Activated CD8-positive, alpha-beta memory T cell treated with anti-CD3 and anti-CD28 coated beads for 24 hours (primary cell): ENCODE measurements around the gene PSMD1.
"Not testable (repeated sequence)": the region's sequence is repeated elsewhere in the genome, so short reads cannot be mapped to it uniquely, and the experiment has no call there.

ENCODE experiments used
- DNase-seq: peaks from one replicate; pipeline ENCODE4 v3.0.0-alpha.2; 2020

Gene PSMD1

DNA sequence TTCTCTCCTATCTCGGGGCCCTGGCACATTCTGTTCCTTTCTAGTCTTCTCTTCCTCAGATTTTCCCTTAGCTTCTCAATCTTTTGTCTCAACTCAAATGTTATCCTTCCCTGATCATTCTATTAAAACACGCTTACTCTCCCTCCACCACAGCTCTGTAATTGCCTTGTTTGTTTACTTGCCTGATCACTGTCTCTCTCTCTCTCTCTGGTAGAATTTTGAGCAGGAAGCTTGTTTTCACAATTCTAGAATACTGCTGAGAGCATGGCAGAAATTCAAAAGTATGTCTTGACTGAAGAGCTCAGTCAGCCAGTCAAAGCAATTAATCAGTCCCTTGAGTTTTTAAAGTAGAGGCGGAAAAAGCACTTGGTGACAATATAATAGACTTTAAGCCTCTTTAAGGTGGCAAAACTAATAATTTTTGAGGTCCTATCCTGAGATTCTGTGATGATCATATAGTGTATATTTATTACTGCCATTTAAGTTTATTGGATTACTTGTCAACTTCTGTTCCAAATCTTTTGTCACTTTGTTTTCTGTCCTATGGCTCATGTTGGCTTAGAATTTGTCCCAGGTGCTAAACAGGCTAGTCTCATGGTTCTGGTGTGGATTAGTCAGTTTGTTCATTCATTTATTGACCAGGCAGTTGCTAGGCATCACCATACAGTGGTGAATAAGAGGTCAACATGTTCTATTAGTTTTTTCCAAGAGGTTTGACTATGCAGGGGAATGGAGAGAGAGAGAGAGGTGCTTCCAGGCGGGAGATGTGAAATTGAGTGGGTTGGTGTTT lies 2.3 kb downstream of the PSMD1 start:
- DNase-seq: no peak

GRCh38 chr2:231059756-231060155 lies 3.1 kb downstream of the PSMD1 start:
- no peak for DNase-seq

- DNase-seq: no peak
These were observed 6.1 kb downstream of the PSMD1 start for GRCh38 chr2:231062776-231063175.

DNA sequence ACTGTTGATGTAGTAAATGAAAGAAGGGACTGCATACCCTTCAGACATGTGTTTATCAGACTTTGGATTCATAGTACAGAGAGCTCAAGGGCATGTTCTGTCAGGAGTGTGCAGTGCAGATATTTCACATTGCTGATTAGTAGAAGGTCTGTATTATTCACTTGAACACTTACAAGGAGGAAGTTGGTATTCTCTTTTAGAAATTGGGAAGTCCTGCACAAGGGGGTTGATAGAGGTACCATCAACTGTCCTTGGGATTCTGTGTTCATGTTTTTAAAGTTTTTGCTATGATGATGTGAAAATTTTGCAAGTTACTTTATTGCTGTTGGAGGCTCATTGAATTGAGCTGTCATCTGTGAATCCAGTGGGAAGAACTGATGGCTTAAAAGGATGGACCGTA lies 6.7 kb downstream of the PSMD1 start:
- DNase-seq: no peak

- no peak for DNase-seq
These were observed 9.3 kb downstream of the PSMD1 start for GRCh38 chr2:231065966-231066365.

DNA sequence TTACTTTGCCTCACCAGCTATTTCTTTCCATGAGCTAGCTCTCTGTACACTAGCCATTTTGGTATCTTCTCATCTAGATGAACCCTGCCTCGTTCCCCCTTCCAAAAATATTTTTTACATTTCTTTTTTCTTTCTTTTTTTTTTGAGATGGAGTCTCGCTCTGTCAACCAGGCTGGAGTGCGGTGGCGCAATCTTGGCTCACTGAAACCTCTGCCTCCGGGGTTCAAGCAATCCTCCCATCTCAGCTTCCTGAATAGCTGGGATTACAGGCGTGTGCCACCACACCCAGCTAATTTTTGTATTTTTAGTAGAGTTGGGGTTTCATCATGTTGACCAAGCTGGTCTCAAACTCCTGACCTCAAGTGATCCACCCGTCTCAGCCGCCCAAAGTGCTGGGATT lies 10.9 kb downstream of the PSMD1 start:
- DNase-seq: not testable (repeated sequence)

DNA sequence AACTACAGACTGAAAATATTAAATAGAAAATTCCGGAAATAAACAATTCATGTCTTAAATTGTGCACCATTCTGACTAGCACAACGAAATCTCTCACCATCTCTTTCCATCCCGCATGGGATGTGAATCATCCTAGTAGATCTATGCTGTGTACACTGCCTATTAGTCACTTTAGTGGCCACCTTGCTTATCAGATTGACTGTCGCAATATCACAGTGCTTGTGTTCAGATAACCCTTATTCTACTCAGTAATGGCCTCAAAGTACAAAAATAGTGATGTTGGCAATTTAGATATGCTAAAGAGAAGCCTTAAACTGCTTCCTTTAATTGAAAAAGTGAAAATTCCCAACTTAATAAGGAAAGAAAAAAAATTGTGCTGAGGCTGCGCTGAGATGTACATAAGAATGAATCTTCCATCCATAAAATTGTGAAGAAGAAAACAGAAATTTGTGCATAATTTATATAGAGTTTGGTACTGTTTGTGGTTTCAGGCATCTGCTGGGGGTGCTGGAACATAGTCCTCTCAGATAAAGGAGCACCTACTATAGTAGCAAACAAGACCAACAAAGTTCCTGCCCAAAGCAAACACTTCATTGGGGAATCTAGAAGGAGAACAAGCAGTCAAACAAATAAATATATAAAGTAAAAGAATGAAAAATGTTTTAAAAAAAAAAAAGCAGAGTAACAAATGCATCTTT lies 12.0 kb downstream of the PSMD1 start:
- no peak for DNase-seq

DNA sequence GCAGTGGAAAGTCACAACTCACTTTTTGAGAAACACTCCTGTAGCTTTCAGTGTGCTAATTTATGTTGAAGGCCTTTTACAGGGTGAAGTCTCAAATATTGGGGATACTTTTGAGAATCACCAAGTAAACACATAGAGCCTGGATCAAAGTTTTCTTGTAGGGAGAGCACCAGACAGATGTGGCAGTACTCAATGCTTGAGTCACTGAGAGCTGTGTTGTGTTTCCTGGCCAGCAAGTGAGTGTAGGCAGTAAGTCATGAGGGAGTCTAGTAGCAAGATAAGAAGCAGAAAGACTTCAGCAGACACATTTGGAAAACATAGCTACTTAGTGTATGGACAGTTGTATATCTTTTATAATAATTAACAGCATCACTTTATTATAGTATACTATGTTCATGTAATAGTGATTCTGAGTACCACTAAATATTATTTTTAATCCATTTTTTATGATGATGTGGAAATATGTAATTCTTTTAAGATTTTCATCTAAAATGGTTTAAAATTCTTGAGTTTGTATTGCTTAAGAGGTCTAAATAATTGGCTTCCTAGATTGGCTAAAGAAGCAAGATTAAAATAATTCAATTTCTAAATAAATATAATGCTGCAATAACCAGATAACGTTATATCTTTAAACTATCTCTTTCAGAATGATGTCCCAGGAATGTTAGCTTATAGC lies 12.8 kb downstream of the PSMD1 start:
- DNase-seq: no peak

GRCh38 chr2:231084565-231084964 lies 27.9 kb downstream of the PSMD1 start:
- DNase-seq: no peak

GRCh38 chr2:231088754-231089153 lies 32.1 kb downstream of the PSMD1 start:
- DNase-seq: no peak

DNA sequence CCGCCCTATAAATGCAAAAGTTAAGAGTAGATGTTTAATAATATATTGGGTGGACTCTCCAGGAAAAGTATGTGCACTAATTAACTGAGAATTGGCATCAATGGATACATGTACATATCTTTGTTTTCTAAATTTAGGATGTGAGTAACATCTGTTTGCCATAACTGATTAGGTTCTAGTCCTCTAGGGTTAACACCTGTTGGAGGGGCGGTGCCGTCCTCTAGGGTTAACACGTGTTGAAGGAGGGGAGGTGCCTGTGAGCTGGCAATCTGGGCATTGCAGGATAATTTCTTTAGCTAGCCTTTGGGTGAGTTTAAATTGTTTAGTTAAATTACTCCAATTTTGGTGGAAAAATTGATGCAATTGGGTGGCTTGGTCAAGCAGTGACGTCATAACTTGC lies 37.3 kb downstream of the PSMD1 start:
- no peak for DNase-seq

DNA sequence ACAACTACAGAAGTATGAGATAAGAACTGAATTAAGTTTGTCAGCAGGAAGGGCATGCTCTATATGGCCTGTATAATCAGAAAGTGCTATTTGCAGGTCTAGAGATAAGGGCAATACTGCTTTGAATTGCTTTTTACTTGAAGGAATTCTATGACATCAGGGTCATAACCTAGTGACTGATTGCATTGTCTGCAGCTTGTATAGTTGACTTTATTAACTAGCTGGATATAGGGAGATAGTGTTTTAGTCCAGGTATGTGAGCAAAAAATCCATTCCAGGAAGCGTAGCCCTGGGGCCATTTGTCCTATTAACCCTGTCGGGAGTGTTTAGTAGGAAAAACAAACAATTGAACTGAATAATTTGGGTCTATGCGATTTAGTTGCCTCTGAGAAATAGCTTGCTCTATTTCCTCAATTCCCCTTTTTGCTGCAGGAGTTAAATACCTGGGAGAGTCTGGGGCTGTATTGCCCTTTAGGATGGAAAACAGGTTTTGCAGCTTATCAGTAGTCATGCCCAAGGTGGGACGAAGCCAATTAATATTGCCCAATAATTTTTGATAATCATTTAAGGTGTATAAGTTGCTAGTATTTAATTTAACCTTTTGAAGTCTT lies 38.2 kb downstream of the PSMD1 start:
- DNase-seq: no peak

- DNase-seq: no peak
These were observed 43.3 kb downstream of the PSMD1 start for GRCh38 chr2:231099918-231100317.

DNA sequence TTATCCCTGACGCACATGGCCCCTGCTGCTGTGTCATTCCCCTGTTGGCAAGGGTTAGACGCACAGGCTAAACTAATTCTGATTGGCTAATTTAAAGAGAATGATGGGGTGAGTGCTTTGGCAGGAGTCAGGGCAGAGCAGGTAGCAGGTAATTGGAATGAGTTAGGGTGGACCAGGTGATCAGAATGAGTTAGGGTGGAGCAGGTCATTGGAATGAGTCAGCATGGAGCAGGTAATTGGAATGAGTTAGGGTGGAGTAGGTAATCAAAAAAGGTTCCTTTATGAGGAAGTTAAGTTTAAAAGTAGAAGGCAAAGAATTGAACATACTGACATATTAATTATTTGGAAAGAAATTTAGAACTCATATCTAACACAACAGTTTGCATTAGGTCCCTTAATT lies 43.7 kb downstream of the PSMD1 start:
- not testable (repeated sequence) for DNase-seq

- no peak for DNase-seq
These were observed 44.3 kb downstream of the PSMD1 start for GRCh38 chr2:231100990-231101389.

GRCh38 chr2:231102772-231103171 lies 46.1 kb downstream of the PSMD1 start:
- no peak for DNase-seq

DNA sequence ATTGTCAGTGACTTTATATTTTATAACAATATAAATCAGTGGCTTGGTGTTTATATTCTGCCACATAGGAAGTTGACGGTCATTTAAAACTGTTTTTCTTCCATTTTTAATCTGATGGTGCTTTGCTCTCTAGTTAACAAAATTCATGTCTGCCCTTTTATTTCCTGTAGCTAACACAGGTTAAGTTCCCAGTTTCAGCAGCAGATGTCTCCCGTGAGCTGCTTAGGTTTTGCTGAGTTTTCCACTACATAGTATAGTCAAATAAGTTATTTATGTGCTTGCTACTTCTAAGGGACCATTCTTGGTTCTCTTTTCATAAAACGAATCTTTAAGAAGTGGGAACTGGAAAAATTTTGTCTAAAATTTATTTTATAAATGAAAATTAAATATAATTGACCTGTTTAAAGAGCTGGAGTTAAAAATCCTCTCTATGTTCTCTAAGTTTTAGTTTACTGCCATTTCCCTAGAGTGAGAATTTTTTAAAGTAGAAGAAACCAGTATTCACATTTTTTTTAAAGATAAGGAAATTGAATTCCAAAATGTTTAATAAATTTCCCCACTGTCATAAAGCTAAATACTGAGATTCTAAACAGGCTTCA lies 47.5 kb downstream of the PSMD1 start:
- peak; percentile 68 for DNase-seq

GRCh38 chr2:231110551-231110950 lies 53.9 kb downstream of the PSMD1 start:
- DNase-seq: no peak

DNA sequence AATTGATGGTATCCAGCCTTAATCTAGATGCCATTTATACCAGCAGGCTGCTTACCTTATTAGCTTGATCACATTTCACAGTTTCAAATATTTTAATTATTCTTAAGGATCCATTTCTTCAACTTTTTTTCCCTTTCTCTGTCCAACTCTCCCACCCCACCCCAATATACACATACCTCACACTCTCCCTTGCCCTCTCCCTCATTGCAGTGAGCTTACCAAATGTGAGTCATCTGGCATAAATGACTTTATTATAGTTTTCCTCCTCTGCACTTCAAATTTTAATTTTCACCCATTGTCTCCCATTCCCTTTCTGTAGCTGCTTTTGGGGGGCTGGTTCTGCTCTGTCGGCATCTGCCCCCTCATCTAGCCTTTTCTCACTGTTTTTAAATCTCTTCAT lies 55.3 kb downstream of the PSMD1 start:
- no peak for DNase-seq

DNA sequence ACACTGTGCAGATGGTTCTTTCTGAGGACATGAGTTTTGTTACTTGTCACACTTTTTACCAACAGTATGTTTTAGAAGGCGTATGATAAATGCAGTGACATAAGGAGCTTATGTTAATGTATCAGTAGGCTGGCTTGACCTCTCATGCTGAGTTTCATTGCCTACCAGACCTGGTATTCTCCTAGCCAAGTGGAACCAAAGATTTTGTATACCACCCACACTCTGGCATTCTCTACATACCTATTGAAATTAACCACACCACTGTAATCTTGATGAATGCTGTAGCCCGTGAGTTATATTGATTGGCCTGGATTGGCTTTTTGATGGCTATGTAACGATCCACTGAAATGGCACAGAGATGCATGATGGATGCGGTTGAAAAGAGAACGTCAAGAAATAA lies 56.8 kb downstream of the PSMD1 start:
- no peak for DNase-seq

DNA sequence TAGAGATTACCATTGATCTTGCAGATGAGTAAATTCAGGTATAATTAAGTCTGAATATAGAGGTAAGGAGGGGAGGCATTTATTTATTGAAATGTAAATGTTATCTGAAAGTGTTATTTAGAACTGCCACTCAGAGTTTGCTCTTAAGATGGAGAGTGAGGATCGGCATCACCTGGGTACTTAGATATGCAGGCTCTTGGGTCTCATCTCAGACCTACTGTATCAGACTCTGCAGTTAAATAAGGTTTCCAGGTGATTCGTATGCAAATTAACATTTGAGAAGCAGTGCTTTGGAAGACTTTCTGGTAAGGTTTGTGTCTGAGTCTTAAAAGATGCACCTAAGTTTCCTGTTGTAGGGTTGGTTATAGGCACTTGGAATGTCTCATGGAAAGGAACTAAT lies 59.0 kb downstream of the PSMD1 start:
- no peak for DNase-seq

- DNase-seq: no peak
These were observed 60.5 kb downstream of the PSMD1 start for GRCh38 chr2:231117148-231117547.

- no peak for DNase-seq
These were observed 61.4 kb downstream of the PSMD1 start for GRCh38 chr2:231117922-231118613.
